ENCODE data around the gene DDX3X. TPM values are rescaled to one million over a fixed set of nuclear protein-coding genes. Genes with fewer than 3 reads are reported as not detected.

The DDX3X gene
- total RNA-seq, 1 experiment from 2014 or later, result 338 TPM

GRCh38 chrX:41288641-41289040 is 45.3 kb upstream of the DDX3X start:
- peaks cover 49 to 58% of the 10 kb centered on the region in 2 experiments for H3K9me3 Mint-ChIP-seq

More at GRCh38 chrX:41288641-41289040, 45.3 kb upstream of the DDX3X start:
- H3K4me2 ChIP-seq (ENCODE audit: insufficient read depth, insufficient read length, low read length), result no peak overlapping the region
- Mint-ChIP-seq H3K4me1 (peaks cover 21 to 30% of the 10 kb centered on the region in 2 experiments), H3K4me3 (no peak overlapping the region; a peak in 1 of 5 replicates), H3K27me3 (ENCODE audit: low read depth) (0 out of 2 replicates have a peak, but pooled peaks cover 2% of the 10 kb centered on the region), H3K36me3 (ENCODE audit: insufficient read depth in 1 of 3, low read depth in 3 of 3) (peaks cover 10 to 14% (median 11%) of the 10 kb centered on the region in 3 experiments), H3K27ac (no peak overlapping the region)
- H4K20me1 ChIP-seq (ENCODE audit: control insufficient read depth, insufficient read depth, insufficient read length), result no peaks in the 10 kb centered on the region
- TF ChIP-seq, protein P1, sequence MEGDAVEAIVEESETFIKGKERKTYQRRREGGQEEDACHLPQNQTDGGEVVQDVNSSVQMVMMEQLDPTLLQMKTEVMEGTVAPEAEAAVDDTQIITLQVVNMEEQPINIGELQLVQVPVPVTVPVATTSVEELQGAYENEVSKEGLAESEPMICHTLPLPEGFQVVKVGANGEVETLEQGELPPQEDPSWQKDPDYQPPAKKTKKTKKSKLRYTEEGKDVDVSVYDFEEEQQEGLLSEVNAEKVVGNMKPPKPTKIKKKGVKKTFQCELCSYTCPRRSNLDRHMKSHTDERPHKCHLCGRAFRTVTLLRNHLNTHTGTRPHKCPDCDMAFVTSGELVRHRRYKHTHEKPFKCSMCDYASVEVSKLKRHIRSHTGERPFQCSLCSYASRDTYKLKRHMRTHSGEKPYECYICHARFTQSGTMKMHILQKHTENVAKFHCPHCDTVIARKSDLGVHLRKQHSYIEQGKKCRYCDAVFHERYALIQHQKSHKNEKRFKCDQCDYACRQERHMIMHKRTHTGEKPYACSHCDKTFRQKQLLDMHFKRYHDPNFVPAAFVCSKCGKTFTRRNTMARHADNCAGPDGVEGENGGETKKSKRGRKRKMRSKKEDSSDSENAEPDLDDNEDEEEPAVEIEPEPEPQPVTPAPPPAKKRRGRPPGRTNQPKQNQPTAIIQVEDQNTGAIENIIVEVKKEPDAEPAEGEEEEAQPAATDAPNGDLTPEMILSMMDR (conservative IDR thresholded peaks at IDR 0.05), result no peak
- H3K18ac ChIP-seq (ENCODE audit: insufficient read length, low read depth, low read length), result no peak overlapping the region
- no peak overlapping the region for H2BK15ac ChIP-seq (ENCODE audit: low read depth, low read length)
- H2AFZ ChIP-seq (ENCODE audit: low read length), result no peak overlapping the region
- H2AK5ac ChIP-seq (ENCODE audit: insufficient read length, low read length), result no peak overlapping the region
- no peaks in the 10 kb centered on the region for H3K79me2 ChIP-seq (ENCODE audit: insufficient read depth, low read length)
- no peaks in the 10 kb centered on the region for H3K27me3 ChIP-seq (ENCODE audit: insufficient read depth, low read length)
- H3K4ac ChIP-seq (ENCODE audit: low read depth, low read length), result no peak overlapping the region
- peak overlapping the region; percentile 21 for H2BK12ac ChIP-seq (ENCODE audit: insufficient read length, low read depth, low read length)
- H4K8ac ChIP-seq (replicated peaks; ENCODE audit: insufficient read length, low read depth, low read length), result no peak overlapping the region
- DNase-seq, result no peak
- no CpG with 5 or more reads among the region's 6 CpGs for WGBS (ENCODE audit: extremely low coverage, insufficient read length, low lambda C conversion rate)
- H3K9ac ChIP-seq (ENCODE audit: extremely low read depth, insufficient read length, low read length), result no peak overlapping the region
- no peak overlapping the region for H2BK120ac ChIP-seq (ENCODE audit: low read depth, low read length, poor library complexity, severe bottlenecking)
- no peak overlapping the region for H4K5ac ChIP-seq (ENCODE audit: insufficient read length, low read depth, low read length)
- H2BK20ac ChIP-seq (ENCODE audit: low read depth, low read length, poor library complexity, severe bottlenecking), result no peak overlapping the region
- no peak overlapping the region for H2BK5ac ChIP-seq (ENCODE audit: insufficient read length, low read length)
- H3K56ac ChIP-seq (ENCODE audit: insufficient read length, low read depth, low read length), result no peak overlapping the region
- H3K79me1 ChIP-seq (ENCODE audit: insufficient read depth, low read depth, low read length, poor library complexity, severe bottlenecking), result no peaks in the 10 kb centered on the region
- H3K23ac ChIP-seq (ENCODE audit: insufficient read length, low read depth, low read length), result no peak overlapping the region
- H3K14ac ChIP-seq (ENCODE audit: insufficient read depth, low read length), result no peak overlapping the region
- peaks cover 3% of the 10 kb centered on the region for H3K4me1 ChIP-seq (ENCODE audit: insufficient read depth, low read length)
- H3K23me2 ChIP-seq (ENCODE audit: insufficient read length, low read depth, low read length, poor library complexity, severe bottlenecking), result no peaks in the 10 kb centered on the region
- no peak overlapping the region for H3K27ac ChIP-seq (ENCODE audit: insufficient read length, low read depth, low read length)
- H4K91ac ChIP-seq (ENCODE audit: insufficient read length, low read depth, low read length), result no peak overlapping the region
- no peak overlapping the region for H3T11ph ChIP-seq (ENCODE audit: low read length)
- H3K9me3 ChIP-seq (ENCODE audit: control insufficient read depth, low read depth, low read length), result no peaks in the 10 kb centered on the region
